HEK293T (cell line): ENCODE measurements around the gene SAP30L.

Experiments used
- PKNOX1 ChIP-seq: fragments of 450-650 bp; IDR thresholded peaks from 2 replicates; pipeline ENCODE4 v1.6.1; 2016
- TARDBP ChIP-seq: fragments of 450-650 bp; IDR thresholded peaks from 2 replicates; pipeline ENCODE4 v1.6.1; 2016

GRCh38 chr5:154483654-154484392, 38.0 kb downstream of the SAP30L start:
- TF ChIP-seq TARDBP (no peak), PKNOX1 (peak; percentile 79)
